AG09309 (cell line): Measurements from ENCODE around the gene SEC22C.
"Not testable (repeated sequence)": the region's sequence is repeated elsewhere in the genome, so short reads cannot be mapped to it uniquely, and the experiment has no call there.

Experiments used
- DNase-seq: peaks from one replicate; pipeline ENCODE4 v3.0.0-alpha.2; 2010; ENCODE audit warnings: low read depth
- H3K4me3 ChIP-seq: 2 replicates; pipeline ENCODE4 v1.5.1; 2011; ENCODE audit warnings: mild to moderate bottlenecking, low read depth, low read length, moderate library complexity; ENCODE audit not compliant: control insufficient read depth
- TF ChIP-seq, protein P1 (sequence below): IDR thresholded peaks from 2 replicates; pipeline ENCODE4 v1.5.1; 2011; ENCODE audit warnings: mild to moderate bottlenecking, low read depth, low read length, inconsistent platforms; ENCODE audit not compliant: insufficient read depth, control insufficient read depth; ENCODE audit errors: missing control alignments

SEC22C gene

DNA sequence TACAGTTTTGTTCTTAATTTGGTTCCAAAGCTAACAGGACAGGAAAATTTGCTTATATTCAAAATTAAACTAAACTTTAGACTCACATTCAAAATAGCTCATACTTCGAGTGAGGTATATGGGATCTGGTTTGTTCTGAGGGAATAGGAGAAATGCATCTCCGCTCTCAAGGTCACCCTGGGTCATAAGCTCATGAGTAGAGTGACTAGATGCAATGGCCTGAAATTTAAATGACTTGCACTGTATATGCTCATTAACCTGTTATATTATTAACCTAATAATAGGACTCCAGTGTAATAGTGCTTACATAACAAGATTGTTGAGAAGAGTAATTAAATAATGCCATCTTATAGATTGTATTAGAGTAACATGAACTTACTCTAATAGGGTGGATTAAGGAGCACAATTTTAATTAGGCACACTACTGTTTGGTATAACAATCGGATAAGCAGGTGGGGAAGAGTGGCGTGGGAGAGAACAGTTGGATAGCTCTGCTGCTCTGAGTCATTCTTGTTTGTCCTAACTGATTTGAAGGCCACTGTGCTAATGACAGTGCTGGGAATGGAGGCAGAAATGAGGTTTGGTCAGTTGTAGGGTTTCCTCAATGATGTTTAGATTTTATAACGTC, 23.9 kb upstream of the SEC22C start:
- no peak overlapping the region for H3K4me3 ChIP-seq
- DNase-seq = no peak
- TF ChIP-seq, protein P1, sequence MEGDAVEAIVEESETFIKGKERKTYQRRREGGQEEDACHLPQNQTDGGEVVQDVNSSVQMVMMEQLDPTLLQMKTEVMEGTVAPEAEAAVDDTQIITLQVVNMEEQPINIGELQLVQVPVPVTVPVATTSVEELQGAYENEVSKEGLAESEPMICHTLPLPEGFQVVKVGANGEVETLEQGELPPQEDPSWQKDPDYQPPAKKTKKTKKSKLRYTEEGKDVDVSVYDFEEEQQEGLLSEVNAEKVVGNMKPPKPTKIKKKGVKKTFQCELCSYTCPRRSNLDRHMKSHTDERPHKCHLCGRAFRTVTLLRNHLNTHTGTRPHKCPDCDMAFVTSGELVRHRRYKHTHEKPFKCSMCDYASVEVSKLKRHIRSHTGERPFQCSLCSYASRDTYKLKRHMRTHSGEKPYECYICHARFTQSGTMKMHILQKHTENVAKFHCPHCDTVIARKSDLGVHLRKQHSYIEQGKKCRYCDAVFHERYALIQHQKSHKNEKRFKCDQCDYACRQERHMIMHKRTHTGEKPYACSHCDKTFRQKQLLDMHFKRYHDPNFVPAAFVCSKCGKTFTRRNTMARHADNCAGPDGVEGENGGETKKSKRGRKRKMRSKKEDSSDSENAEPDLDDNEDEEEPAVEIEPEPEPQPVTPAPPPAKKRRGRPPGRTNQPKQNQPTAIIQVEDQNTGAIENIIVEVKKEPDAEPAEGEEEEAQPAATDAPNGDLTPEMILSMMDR = no peak

DNA sequence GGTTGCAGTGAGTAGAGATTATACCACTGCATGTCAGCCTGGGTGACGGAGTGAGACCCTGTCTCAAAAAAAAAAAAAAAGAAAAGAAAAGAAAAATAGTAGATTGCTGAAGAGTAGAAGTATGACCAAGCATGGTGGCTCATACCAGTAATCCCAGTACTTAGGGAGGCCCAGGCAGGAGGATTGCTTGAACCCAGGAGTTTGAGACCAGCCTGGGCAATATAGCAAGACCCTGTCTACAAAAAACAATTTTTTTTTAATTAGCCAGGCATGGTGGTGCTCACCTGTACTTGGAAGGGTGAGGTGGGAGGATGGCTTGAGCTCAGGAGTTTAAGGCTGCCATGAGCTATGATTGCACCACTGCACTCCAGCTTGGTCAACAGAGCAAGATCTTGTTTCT, 21.2 kb upstream of the SEC22C start:
- H3K4me3 ChIP-seq = no peak overlapping the region
- DNase-seq = no peak
- TF ChIP-seq, protein P1 = no peak

DNA sequence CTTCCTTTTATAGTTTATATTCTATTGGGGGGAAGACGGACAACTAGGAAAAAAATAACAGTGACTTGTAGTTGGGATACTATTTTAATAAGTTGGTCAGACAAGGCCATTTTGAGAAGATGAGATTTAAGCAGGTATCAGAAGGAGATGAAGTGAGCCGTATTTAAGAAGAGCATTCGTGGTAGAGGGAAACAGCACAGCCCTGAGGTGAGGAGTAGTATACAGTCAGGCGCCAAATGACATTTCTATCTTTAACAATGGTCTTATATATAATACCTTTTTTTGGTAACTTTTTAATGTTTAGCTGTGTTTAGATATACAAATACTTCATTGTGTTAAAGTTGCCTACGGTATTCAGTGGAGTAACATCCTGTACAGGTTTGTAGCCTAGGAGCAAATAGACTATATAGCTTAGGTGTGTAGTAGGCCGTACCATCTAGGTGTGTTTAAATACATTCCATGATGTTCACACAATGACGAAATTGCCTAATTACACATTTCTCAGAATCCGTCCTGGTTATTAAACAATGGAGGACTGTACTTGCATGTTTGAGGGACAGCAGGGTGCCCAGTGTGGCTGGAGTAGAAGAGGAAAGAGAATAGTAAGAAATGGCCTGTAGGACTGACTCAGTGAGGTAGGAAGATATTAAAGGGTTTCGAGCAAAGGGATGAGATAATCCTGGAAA, 20.3 kb upstream of the SEC22C start:
- peak overlapping the region; percentile 70 for H3K4me3 ChIP-seq
- no peak for DNase-seq
- TF ChIP-seq, protein P1 = peak; percentile 10

DNA sequence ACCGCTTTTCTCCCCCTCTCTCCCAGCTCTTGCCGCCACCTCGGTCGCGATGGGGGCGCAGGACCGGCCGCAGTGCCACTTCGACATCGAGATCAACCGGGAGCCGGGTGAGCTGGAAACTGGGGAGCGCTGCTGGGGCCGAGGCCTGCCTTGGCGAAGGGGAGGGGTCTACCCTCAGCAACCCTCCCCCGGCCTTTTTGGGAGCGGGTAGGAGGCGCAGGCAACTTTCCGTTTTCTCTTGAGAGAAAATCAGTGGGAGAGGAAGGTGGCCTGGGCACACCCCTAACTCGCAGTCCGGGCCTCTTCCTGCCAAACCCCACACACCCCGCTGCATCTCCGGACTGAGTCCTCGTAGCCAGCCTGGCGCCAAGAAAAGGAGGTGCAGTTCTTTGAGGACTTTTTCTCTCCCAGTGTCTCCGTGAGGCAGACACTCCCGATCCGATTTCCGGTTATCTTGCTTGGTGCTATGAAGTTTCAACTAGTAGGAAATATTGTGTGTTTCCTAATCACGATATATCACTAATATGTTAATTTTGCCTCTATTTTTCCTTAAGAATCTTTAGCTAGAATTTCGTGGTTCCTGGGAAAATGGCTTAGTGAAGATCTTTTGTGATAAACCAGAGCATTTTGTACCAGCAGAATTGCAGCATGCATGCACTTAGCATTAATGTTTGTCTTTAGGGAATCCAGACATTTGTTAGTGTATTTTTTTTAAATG, 19.4 kb upstream of the SEC22C start:
- TF ChIP-seq, protein P1 = peak; percentile 21
- H3K4me3 ChIP-seq = peak overlapping the region; percentile 70
- peak; percentile 7 for DNase-seq

DNA sequence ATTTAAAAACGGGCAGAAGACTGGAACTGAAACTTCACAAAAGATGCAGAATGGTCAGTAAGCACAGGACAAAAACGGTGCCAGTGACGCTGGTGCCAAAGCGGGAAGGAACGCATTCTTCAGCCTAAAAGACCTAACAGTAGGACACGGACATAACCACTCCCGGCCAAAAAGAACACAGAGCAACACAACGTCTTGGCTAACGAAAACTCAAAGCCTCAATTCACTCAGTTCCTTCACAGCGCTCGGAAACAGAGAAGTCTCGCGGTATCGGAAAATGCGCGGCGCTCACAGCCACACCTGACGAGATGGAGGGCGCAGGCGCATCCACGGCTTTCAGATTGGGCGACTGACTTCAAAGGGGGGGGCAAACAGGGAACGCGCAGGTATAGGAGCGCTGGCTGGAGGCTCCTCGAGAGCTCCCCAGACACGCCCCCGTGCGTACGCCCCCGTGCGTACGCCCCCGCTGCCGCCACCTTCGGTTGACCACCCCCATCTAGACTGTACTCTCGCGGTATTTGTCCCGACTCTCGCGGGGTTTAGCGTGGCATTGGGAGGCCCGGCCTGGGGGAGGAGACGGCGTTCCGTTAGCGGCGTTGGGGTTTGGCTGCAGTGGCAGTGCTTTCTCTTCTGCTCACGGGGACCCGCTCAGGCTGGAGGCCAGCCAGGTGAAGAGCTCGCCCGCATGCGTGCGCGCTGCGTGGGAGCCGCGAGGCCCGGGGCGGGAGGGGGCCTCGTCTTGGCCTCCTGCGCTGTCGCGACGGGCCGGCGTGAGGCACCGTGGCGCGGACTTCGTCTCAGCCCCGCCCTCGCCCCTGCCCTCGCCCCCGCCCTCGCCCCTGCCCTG, 18.6 kb upstream of the SEC22C start, which contains the start of gene NKTR:
Gene NKTR (plus strand): TSS at position 576 of the 847 bp plus-strand sequence. CDS start 321 bp downstream, outside the sequence.
- TF ChIP-seq, protein P1 = no peak

DNA sequence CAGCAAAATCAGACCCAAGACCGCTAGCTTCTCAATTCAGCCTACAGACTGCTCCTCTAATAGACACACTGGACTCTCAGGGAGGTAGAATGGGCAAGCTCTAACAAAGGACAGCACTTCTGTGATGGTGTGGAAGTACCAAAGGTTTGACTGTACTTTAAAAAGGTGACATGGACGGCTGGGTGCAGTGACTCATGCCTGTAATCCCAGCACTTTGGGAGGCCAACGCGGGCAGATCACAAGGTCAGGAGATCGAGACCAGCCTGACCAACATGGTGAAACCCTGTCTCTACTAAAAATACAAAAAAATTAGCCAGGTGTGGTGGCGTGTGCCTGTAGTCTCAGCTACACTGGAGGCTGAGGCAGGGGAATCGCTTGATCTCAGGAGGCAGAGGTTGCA, 15.3 kb upstream of the SEC22C start:
- not testable (repeated sequence) for H3K4me3 ChIP-seq, DNase-seq

More for the DNA sequence above, 18.6 kb upstream of the SEC22C start, which contains the start of gene NKTR:
- peak within 1 kb of the TSS; percentile 70 for H3K4me3 ChIP-seq
- DNase-seq = peak; percentile 82

DNA sequence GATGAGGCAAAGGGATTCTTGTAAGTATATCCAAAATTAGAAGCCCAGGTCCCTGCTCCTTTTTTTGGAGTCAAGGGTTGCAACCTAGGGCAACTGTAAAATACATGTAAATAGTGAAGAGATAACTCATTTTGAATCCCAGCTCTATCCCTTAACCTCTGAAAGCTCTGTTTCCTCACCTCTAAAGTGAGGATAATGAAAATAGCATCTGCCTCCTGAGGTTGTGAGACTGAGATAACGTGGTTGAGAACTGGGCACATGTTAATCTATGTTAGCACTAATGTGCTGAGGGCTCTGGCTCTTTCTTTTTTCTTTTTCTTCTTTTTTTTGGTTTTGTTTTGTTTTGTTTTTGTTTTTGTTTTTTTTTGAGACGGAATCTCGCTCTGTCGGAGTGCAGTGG, 13.9 kb upstream of the SEC22C start:
- TF ChIP-seq, protein P1 = no peak
- DNase-seq = no peak
- H3K4me3 ChIP-seq = no peak overlapping the region
